ENCODE results near the gene DNAAF8.
"Not testable (repeated sequence)": the region's sequence is repeated elsewhere in the genome, so short reads cannot be mapped to it uniquely, and the experiment has no call there.

The DNAAF8 gene

DNA sequence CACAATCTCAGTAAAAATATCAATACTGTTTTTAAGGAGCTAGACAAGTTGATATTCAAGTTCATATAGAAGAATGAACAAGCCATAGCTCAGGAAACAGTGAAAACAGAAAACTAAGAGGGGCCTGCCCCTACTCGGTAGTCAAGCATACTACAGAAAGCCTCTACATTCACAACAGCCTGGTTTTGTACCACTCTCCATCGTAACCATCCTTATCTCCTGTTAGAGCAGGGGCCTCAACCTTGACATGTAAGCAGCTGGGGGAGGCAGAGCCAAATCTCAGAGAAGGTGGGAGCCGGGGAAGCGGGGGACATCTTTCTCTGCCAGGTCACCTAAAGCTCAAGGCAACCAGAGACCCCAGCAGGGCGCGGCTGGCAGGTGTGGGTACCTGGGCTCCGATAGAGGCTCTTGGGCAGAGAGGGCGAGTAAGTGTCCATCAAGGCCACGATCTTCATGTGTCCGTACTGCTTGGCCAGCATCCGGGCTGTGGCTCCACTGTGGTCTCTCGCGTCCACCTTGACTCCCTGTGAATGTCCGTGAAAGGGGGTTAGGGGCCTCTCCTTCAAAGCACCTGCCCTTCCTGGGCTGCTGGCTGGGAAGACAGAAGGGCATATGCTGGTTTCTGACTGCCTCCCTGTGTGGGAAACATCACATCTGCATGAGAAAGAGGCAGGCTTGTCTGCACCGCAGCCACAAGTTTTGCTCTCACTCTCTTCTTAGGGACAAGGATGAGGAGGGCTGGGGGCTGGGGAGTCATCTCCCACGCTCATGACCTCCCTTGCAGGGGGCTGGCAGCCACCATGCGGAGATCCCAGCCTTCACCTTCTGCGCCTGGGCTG lies 20.5 kb upstream of the DNAAF8 start:
- no peak for DNase-seq
- in situ Hi-C loops (cut with MboI; ENCODE audit: low pct_unique_long_range_greater_than_20kb, low sequenced_read_pairs) = no loop called here

DNA sequence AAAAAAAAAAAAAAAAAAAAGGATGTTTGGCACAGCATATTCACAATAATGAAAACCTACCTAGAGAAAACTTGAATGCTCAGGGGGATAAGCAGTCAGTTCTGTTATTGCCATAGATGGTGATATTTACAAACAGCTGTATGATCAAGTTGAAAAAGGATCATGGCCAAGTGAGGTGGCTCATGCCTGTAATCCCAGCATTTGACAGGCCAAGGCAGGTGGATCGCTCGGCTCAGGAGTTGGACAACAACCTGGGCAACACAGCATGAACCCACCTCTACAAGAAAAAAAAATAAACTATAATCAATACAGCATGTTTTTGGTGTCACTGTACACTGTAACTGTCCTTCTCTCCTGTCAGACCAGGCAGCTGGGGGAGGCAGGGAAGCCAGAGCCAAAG lies 19.3 kb upstream of the DNAAF8 start:
- DNase-seq = no peak
- in situ Hi-C loops (cut with MboI; ENCODE audit: low pct_unique_long_range_greater_than_20kb, low sequenced_read_pairs) = no loop called here

DNA sequence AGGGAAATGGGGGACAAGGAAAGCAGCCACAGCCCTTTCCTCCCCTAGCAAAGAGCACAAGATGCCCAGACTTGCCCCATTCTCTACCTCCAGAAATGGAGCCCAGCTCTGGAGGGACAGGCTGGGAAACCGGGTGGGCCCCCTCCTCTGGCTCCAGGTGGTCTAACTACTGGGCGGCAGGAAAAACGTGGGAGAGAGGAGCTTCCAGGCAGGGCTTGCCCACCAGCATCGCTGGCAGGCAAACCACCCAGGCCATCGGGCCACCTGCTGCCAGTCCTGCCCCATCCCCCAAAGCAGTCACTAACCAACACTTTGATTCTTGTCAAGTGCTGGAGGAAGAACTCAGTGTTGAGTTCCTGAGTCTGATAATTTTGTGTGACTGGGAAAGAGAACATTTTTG lies 15.9 kb upstream of the DNAAF8 start:
- no peak for DNase-seq
- in situ Hi-C loops (cut with MboI; ENCODE audit: low pct_unique_long_range_greater_than_20kb, low sequenced_read_pairs) = no loop called here

DNA sequence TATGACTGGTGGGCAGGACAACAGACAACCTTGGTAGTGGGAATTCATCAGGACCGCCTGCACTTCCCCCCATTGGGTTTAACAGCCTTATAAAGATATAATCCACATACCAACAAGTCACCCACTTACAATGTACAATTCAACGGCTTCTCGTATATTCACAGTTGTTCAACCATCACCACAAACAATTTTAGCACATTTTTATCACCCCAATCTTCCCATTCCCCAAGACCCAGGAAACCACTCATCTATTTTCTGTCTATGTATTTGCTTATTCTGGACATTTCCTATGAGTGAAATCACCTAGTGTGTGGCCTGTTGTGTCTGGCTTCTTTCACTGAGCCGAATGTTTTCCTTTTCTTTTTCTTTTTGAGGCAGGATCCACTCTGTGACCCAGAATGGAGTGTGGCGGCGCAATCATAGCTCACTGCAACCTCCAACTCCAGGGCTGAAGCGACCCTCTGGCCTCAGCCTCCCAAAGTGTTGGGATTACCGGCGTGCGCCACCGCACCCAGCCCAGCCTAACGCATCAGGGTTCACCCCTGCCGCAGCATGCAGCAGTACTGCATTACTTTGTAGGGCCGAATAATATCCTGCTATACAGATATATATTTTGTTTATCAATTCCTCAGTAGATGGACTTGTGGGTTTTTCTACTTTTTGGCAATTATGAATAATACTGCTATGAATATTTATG lies 11.1 kb upstream of the DNAAF8 start:
- in situ Hi-C loops (cut with MboI; ENCODE audit: low pct_unique_long_range_greater_than_20kb, low sequenced_read_pairs) = no loop called here
- DNase-seq = no peak

DNA sequence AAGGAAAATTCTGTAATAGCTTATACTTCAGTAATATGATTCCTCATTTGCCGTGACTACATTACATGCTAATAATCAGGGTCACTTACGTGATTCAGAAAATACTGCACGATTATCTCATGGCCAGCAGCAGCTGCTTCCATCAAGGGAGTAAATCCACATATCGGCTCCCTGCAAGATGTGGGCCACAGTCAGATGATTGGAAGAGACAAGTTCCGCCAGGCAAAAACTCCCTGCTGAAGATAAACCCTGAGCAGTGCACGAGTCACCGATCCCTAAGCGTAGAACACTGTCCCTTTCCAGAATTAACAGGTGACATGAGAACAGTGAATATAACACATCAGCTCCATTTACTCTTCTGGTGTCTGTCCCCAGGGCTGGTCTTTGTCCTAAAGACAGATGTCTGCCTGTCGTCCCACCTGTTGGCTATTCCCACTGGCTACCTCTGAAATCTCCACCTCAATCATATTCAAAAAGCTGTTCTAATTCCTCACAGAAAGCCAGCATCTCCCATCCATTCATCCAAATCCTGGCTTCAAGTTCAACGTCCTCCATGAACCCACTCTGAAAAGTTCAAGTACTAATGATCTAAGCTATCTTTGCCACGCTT lies 9.6 kb upstream of the DNAAF8 start:
- in situ Hi-C loops (cut with MboI; ENCODE audit: low pct_unique_long_range_greater_than_20kb, low sequenced_read_pairs) = no loop called here
- DNase-seq = no peak

DNA sequence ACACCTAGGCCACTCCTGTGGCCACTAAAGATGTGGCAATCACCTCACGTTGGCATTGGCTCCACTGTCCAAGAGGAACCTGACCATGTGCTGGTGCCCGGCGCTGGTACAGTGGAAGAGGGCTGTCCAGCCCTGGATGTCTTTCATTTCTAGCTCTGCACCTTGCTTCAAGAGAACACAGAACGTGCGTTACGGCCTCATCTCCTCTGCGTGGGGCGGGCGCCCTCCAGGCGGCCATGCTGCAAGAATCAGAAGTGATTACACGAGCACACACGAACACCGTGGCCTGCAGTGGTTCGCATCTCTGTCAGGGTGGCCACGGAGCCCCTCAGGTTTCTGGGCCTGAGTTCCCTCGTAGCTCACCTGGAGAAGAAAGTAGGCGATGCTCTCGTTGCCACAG lies 7.7 kb upstream of the DNAAF8 start:
- DNase-seq = no peak
- in situ Hi-C loops (cut with MboI; ENCODE audit: low pct_unique_long_range_greater_than_20kb, low sequenced_read_pairs) = no loop called here

DNA sequence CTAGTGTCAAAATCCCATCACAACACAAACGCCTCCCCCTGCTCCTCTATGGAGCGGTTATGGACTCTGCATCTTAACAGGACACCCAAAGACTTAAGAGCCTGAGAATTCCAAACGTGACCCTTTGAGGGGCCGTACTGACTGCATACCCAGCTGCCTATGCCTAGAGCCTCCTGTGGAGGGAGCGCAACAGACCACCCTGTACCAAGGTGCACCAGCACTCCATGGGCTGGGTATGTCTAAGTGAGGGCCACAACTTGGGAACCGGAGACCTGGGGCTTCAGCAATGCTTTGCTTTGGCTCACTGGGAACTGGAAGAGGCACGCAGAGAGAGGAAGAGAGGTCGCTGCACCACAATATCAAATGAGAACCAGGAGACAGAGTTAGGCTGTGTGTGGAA lies 5.7 kb upstream of the DNAAF8 start:
- DNase-seq = no peak
- in situ Hi-C loops (cut with MboI; ENCODE audit: low pct_unique_long_range_greater_than_20kb, low sequenced_read_pairs) = no loop called here

DNA sequence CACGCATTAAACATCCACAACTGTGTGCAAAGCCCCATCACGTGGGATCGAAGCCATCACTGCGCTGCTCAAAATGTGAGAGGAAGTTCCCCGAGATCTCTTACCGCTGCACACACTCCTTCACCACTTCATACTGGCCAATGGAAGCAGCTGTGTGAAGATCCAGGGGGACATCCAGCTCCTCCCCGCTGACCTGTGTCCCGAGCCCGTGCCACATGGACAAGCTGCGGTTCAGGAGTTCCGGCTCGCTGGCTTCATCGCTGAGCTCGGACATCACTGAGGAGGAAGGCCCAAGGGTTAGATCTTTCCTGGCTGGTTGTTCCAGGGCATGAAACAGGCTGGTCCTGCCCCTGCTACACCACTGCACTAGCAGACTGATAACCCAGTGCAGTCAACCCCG lies 4.5 kb upstream of the DNAAF8 start:
- no peak for DNase-seq
- in situ Hi-C loops (cut with MboI; ENCODE audit: low pct_unique_long_range_greater_than_20kb, low sequenced_read_pairs) = no loop called here

DNA sequence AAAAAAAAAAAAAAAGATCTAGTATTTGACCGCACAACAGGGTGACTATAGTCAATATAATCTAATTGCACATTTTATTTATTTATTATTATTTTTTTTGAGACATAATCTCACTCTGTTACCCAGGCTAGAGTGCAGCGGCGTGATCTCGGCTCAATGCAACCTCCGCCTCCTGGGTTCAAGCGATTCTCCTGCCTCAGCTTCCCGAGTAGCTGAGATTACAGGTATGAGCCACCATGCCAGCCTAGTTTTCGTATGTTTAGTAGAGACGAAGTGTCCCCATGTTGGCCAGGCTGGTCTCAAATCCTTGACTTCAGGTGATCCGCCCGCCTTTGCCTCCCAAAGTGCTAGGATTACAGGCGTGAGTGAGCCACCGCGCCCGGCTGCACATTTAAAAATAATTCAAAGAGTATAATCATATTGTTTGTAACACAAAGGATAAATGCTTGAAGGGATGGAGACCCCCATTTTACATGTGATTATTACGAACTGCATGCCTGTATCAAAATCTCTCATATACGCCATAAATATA lies 1.1 kb upstream of the DNAAF8 start:
- DNase-seq = no peak
- in situ Hi-C loops (cut with MboI; ENCODE audit: low pct_unique_long_range_greater_than_20kb, low sequenced_read_pairs) = no loop called here

DNA sequence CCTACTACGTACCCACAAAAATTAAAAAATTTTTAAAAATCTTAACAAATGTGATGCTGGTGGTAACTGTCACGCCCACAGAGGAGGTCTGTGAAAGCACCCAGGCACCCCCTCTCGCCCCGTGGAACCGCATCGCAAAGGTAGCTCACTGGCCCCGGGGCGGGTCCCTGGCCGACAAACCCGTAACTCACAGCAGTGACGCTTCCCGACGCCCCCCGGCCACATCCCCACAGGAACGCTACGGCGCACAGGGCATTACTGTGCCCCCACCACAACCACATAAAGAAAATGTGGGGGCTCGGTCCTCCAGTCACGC lies 632 bp upstream of the DNAAF8 start:
- in situ Hi-C loops (cut with MboI; ENCODE audit: low pct_unique_long_range_greater_than_20kb, low sequenced_read_pairs) = no loop called here
- no peak for DNase-seq

DNA sequence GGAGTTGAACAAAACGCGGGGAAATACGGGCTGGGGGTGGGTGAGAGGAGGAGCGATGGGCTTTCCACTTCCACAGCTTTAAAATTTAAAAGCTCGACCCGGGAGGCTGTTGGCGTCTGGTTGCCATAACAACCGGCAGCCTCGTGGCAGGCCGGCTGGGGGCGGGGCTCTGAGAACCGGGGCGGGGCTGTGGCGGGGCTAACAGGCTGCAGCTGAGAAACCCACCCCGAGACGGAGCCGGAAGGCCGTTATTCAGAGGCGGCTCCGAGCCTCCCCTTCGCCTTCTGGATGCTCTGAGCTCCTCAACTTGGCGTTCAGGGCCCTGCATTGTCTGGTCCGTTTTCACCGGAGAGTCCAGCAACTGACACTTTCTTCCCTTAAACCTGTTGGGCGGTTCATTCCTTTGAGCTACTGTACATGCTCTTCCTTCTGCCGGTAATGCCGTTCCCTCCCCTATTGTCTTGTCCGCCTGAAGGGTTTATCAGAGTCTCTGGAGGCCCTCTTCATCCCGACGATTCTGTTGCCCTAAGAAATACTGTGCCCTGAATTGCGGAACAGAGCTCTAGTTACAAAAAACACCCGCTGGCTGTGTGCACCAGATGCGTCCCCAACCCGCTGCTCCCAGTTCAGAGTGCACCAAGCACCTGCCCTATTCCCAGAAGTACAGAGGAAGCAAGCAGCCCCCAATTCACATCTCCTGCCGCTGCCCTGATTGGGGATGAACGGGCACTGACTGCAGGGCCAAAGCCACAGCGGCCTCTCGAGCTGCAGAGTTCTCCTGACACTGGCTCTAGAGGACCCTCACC lies 596 bp downstream of the DNAAF8 start:
- in situ Hi-C loops (cut with MboI; ENCODE audit: low pct_unique_long_range_greater_than_20kb, low sequenced_read_pairs) = no loop called here
- peak; percentile 78 for DNase-seq

DNA sequence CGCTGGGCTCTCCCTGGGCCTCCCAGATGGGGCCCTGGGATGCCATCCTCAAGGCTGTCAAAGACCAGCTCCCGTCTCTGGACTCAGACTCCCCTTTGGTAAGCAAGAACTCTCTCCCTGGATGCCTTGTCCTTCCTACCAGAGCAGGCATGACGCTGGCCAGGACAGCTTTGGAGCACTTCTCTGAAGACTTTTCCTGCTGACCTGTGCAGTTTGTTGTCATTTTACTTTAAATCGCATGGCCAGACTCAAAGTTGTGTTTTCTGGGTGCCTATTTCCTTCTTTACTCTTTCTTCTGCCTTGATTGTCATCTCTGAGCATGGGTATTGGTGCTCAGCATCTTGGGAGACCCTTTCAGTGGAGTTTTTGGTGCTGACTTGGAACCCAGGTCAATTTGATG lies 2.2 kb downstream of the DNAAF8 start:
- no peak for DNase-seq
- in situ Hi-C loops (cut with MboI; ENCODE audit: low pct_unique_long_range_greater_than_20kb, low sequenced_read_pairs) = no loop called here

DNA sequence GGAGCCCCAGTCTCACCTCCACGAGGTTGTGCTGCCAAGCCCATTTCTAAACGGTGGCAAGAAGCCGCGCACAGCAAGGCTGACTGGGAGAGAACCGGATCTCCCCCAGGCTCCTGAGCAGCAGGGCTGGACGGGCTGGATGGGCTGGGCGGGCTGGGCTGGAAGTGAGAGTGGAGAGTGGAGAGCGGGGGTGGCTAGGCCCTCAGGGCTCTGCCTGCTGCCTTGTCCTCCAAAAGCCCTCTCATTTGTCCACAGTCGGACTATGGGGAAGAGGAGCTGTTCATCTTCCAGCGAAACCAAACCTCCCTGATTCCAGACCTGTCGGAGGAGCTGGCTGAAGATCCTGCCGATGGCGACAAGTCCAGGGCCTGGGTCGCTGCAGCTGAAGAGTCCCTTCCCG lies 3.2 kb downstream of the DNAAF8 start:
- in situ Hi-C loops (cut with MboI; ENCODE audit: low pct_unique_long_range_greater_than_20kb, low sequenced_read_pairs) = no loop called here
- no peak for DNase-seq

DNA sequence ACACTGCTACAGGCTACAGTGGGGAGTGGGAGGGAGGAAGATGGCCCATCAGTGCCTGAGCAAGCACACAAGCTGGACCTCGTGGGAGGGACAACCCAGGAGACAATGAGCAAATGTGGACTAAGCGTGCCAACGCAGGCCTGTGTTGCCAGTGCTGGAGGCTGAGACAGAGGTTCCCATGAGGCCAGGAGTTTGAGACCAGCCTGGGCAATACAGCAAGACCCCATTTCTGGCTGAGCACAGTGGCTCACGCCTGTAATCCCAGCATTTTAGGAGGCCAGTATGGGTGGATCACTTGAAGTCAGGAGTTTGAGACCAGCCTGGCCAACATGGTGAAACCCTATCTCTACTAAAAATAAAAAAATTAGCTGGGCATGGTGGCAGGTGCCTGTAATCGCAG lies 4.0 kb downstream of the DNAAF8 start:
- in situ Hi-C loops (cut with MboI; ENCODE audit: low pct_unique_long_range_greater_than_20kb, low sequenced_read_pairs); DNase-seq: not testable (repeated sequence)

DNA sequence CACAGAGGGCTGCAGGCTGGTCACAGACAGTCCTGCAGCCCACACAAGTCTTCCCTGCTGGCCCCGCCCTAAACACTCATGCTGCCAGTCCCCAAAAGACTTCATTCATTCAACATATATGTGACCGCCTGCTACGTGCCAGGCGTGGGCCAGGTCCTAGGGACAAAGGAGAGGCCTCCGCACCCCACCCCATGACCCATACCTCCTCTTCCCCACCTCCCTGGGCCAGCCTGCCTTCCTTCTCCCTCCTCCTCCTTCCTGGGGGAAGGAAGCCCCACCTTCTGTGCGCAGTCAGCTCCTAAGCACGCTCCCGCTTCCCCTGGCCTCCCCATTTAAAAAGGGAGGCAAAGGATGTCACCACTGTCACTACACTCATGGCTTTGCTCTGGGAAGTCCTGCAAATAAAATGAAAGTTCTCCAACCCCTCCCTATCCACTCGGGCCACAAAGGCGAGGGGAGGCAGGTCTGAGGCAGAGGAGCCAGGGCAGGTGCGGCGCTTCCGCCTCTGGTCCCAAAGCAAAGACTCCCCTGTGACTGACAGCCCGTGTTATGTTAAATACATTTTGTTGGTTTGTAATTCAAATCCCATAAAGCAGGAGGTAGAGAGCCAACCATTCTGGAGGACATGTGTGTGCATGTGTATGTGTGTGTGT lies 9.0 kb downstream of the DNAAF8 start:
- in situ Hi-C loops (cut with MboI; ENCODE audit: low pct_unique_long_range_greater_than_20kb, low sequenced_read_pairs) = no loop called here

DNA sequence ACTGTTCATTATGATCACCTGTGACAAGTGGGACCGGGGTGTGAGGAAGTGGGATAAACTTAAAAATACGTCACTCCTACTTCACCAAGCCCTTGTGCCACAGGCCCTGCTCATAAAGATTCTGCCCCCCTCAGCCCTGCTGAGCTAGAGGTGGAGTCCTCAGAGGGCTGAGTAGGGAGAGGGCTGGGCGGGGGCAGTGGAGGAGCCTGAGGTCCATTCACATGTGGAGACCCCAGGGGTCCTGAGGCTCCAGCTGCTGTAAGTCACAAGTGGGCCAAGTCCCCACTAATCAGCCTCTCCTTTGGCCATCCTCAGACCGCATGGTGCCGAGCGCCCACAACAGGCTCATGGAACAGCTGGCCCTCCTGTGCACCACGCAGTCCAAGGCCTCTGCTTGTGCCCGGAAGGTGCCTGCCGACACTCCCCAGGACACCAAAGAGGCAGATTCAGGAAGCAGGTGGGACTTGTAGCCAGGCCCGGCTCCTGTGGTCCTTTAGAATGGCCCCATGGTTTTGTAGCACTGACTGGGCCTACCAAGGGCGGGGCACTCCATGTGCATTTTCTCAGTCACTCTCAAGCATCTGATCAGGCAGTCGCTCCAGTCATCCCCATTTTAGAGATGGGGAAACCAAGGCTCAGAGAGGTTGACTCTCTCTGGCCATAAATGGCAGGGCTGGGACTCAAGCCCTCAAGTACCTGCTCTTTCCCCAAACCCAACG lies 10.4 kb downstream of the DNAAF8 start:
- no peak for DNase-seq

More for the DNA sequence above, 9.0 kb downstream of the DNAAF8 start:
- no peak for DNase-seq

DNA sequence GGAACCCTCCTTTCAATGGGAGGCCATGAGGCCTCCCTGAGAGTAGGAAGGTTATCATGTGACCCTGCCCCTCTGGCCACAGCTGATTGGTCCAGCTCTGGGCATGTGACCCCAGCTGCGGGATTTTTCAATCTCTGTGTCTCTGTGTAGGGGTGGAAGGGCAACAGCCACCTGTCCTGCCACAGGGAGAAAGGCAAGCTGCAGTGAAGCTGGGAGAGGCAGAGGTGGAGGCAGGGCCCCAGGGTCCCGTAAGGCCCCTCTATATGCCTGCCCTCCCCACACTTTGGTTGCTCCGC lies 10.9 kb downstream of the DNAAF8 start:
- in situ Hi-C loops (cut with MboI; ENCODE audit: low pct_unique_long_range_greater_than_20kb, low sequenced_read_pairs) = no loop called here
- DNase-seq = no peak

More for the DNA sequence above, 10.4 kb downstream of the DNAAF8 start:
- in situ Hi-C loops (cut with MboI; ENCODE audit: low pct_unique_long_range_greater_than_20kb, low sequenced_read_pairs) = no loop called here

DNA sequence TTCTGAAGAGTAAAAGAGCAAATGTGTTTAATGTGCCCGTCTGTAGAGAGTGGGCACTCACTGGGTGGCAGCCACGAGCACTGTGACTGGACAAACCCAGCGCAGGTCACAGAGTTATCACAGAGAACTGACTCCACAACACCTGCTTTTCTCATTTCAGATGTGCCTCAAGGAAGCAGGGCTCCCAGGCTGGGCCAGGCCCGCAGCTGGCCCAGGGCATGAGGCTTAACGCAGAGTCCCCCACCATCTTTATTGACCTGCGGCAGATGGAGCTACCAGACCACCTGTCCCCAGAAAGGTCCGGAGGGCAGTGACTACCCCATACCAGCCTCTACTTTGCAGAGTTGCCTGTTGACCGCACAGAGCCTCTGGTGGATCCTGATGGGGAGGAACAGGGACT lies 11.9 kb downstream of the DNAAF8 start:
- in situ Hi-C loops (cut with MboI; ENCODE audit: low pct_unique_long_range_greater_than_20kb, low sequenced_read_pairs) = no loop called here
- DNase-seq = no peak
